ENCODE data around the gene MLC1.

DNA sequence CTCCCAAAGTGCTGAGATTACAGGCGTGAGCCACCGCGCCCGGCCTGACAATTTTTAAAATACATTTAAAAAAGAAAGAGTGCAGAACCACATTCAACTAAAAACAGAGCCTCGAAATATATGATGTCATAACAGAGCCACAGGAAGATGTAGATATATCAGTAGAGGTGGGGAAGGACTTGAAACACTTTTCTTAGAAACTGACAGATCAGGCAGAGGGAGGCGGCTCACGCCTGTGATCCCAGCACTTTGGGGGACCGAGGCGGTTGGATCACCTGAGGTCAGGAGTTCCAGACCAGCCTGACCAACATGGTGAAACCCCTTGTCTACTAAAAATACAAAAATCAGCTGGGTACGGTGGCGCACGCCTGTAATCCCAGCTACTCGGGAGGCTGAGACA is 7.0 kb downstream of the MLC1 start:
- no peak for TF ChIP-seq RFX5 (IDR thresholded peaks at IDR 0.05; ENCODE audit: low read depth, low read length)
- no peak for TF ChIP-seq POLR2A (IDR thresholded peaks at IDR 0.05; ENCODE audit: low read depth, low read length)
- TF ChIP-seq, protein P1, sequence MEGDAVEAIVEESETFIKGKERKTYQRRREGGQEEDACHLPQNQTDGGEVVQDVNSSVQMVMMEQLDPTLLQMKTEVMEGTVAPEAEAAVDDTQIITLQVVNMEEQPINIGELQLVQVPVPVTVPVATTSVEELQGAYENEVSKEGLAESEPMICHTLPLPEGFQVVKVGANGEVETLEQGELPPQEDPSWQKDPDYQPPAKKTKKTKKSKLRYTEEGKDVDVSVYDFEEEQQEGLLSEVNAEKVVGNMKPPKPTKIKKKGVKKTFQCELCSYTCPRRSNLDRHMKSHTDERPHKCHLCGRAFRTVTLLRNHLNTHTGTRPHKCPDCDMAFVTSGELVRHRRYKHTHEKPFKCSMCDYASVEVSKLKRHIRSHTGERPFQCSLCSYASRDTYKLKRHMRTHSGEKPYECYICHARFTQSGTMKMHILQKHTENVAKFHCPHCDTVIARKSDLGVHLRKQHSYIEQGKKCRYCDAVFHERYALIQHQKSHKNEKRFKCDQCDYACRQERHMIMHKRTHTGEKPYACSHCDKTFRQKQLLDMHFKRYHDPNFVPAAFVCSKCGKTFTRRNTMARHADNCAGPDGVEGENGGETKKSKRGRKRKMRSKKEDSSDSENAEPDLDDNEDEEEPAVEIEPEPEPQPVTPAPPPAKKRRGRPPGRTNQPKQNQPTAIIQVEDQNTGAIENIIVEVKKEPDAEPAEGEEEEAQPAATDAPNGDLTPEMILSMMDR (conservative IDR thresholded peaks at IDR 0.05; ENCODE audit: low read depth, low read length): no peak
- TF ChIP-seq SMC3 (IDR thresholded peaks at IDR 0.05; ENCODE audit: low read depth, low read length): no peak
- no peak for TF ChIP-seq CHD1 (IDR thresholded peaks at IDR 0.05; ENCODE audit: low read depth, low read length)
